ENCODE measurements around the gene GALNT15. TPM values are rescaled to one million over a fixed set of nuclear protein-coding genes. Genes with fewer than 3 reads are reported as not detected.

The GALNT15 gene
- total RNA-seq, 1 donor = 4.7 TPM

DNA sequence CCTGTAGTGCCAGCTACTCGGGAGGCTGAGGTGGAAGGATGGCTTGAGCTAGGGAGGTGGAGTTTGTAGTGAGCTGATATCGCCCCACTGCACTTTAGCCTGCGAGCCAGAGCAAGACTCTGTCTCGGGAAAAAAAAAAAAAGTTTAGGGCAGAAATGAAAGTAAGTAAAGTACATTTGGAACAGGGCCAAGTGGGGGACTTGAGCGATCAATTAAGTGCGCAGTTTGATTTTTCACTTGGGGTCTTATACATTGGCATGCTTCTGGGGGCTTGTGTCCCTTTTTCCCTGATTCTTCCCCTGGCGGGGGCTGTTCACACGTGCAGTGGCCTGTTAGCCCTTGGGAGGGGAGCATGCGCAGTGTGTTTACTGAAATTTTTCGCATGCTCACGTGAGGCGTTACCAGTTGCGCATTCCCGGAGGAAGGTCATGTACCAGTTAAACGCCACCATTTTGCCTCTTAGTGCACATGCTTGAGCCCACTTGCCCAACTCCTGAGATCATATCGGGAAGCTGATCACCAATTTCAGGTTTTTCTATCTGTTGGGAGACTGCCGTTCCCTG lies 42.0 kb downstream of the GALNT15 start:
- no peak for DNase-seq (ENCODE audit: low read depth)
- TF ChIP-seq, protein P1, sequence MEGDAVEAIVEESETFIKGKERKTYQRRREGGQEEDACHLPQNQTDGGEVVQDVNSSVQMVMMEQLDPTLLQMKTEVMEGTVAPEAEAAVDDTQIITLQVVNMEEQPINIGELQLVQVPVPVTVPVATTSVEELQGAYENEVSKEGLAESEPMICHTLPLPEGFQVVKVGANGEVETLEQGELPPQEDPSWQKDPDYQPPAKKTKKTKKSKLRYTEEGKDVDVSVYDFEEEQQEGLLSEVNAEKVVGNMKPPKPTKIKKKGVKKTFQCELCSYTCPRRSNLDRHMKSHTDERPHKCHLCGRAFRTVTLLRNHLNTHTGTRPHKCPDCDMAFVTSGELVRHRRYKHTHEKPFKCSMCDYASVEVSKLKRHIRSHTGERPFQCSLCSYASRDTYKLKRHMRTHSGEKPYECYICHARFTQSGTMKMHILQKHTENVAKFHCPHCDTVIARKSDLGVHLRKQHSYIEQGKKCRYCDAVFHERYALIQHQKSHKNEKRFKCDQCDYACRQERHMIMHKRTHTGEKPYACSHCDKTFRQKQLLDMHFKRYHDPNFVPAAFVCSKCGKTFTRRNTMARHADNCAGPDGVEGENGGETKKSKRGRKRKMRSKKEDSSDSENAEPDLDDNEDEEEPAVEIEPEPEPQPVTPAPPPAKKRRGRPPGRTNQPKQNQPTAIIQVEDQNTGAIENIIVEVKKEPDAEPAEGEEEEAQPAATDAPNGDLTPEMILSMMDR (IDR thresholded peaks at IDR 0.05; ENCODE audit: insufficient read depth, low read depth, low read length) = no peak
- no peak overlapping the region for H3K4me3 ChIP-seq (ENCODE audit: low read depth, low read length)

DNA sequence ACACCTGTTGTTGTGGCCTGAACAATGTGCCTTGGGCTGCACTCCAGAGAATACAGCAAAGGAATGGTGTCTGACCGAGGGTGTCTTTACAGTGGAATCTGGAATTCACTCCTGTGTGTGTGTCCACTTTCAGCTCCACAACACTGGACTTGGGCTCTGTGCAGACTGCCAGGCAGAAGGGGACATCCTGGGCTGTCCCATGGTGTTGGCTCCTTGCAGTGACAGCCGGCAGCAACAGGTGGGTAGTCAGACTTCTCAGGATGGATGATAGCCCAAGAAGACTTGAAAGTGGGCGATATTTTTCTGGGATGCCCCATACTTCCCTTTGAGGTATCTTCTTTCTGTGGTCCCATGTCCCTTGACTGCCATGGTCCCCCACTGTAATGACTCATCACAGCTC lies 45.3 kb downstream of the GALNT15 start:
- no peak overlapping the region for H3K4me3 ChIP-seq (ENCODE audit: low read depth, low read length)
- DNase-seq (ENCODE audit: low read depth) = no peak
- TF ChIP-seq, protein P1 (IDR thresholded peaks at IDR 0.05; ENCODE audit: insufficient read depth, low read depth, low read length) = no peak

DNA sequence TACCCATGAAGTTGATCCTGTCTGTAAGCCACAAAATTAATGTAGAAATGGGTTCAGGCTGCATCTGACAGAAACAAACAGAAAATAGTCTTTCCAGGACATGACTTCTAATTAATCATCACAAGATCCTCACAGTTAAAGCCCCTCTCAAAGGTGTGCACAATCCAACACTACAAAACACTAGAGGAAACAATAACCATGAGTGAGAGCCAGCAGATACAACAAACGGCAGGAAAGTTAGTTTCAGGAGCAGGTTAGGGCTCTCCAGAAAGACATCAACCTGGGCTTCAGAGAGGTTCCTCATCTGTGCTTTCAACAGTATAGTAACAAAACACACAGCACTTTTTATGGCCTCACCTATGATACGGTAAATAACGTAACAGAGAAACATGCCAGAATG lies 47.5 kb downstream of the GALNT15 start:
- no peak for DNase-seq (ENCODE audit: low read depth)
- no peak overlapping the region for H3K4me3 ChIP-seq (ENCODE audit: low read depth, low read length)
- TF ChIP-seq, protein P1 (IDR thresholded peaks at IDR 0.05; ENCODE audit: insufficient read depth, low read depth, low read length) = no peak

DNA sequence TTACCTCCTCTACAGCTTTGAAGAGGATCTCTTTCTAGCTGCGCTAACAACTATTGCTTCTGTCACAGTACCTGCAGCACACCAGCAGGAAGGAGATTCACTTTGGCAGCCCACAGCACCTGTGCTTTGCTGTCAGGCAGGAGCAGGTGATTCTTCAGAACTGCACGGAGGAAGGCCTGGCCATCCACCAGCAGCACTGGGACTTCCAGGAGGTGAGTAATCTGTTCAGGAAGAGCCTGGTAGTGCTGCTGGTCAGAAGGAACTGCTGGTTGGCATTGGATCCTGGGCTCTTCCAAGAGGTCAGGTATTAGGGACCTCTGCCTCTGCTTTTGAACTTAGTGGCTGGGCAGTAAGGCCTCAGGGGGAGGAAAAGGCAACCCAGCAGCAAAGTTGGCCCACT lies 48.1 kb downstream of the GALNT15 start:
- DNase-seq (ENCODE audit: low read depth) = no peak

DNA sequence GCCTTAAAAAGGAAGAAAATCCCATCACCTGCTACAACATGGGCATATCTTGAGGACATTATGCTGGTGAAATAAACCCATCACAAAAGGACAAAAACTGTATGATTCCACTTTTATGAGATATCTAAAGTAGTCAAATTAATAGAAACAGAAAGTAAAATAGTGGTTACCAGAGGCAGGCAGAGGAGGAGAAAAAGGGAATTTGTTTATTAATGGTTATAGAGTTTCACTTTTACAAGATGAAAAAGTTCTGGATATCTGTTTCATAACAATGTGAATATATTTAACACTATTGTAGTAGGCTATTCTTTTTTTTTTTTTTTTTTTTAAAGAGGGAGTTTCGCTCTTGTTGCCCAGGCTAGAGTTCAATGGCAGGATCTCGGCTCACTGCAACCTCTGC lies 49.8 kb downstream of the GALNT15 start:
- no peak overlapping the region for H3K4me3 ChIP-seq (ENCODE audit: low read depth, low read length)
- no peak for DNase-seq (ENCODE audit: low read depth)
- TF ChIP-seq, protein P1 (IDR thresholded peaks at IDR 0.05; ENCODE audit: insufficient read depth, low read depth, low read length) = no peak

More for the DNA sequence above, 48.1 kb downstream of the GALNT15 start:
- TF ChIP-seq, protein P1 (IDR thresholded peaks at IDR 0.05; ENCODE audit: insufficient read depth, low read depth, low read length) = no peak
- no peak overlapping the region for H3K4me3 ChIP-seq (ENCODE audit: low read depth, low read length)

DNA sequence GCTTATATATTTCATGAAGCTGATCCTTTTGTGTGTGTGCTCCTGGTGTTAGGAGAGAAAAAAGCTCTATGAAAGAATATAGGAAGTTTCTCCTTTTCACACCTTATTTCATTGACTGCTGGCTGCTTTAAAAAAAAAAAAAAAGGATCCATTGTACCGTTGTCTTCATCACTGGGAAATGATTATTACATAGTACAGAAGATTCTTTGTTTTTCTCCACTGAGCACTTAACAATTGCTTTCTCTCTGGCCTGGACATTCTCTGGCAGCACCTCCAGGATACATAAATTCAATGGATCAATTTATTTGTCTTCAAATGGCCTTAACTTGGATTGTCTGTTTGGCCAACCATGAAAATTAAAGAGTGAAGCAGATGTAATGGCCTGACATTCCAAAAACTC lies 53.1 kb downstream of the GALNT15 start:
- no peak overlapping the region for H3K4me3 ChIP-seq (ENCODE audit: low read depth, low read length)
- TF ChIP-seq, protein P1 (IDR thresholded peaks at IDR 0.05; ENCODE audit: insufficient read depth, low read depth, low read length) = no peak
- no peak for DNase-seq (ENCODE audit: low read depth)

DNA sequence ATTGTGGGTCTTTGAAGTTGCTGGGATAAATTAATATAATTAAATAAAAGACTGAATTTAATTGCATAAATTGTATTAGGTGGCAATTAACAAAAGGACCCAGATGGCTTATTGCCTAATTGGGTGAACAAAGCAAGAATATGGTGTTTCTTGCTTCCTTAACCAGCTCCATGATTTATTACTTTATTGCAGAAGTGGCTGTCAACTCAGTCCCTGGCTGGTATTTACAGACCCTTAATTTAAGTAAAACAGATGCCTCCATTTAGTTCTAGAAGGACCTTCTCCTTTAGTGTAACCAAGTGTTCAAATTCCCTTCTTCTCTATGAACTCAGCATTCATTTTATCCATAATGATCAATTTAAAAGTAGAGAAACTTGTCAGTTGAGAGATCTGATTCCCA lies 55.2 kb downstream of the GALNT15 start:
- H3K4me3 ChIP-seq (ENCODE audit: low read depth, low read length) = no peak overlapping the region
- DNase-seq (ENCODE audit: low read depth) = no peak
- TF ChIP-seq, protein P1 (IDR thresholded peaks at IDR 0.05; ENCODE audit: insufficient read depth, low read depth, low read length) = no peak
